Measurements from ENCODE around the gene MAPK7.

DNA sequence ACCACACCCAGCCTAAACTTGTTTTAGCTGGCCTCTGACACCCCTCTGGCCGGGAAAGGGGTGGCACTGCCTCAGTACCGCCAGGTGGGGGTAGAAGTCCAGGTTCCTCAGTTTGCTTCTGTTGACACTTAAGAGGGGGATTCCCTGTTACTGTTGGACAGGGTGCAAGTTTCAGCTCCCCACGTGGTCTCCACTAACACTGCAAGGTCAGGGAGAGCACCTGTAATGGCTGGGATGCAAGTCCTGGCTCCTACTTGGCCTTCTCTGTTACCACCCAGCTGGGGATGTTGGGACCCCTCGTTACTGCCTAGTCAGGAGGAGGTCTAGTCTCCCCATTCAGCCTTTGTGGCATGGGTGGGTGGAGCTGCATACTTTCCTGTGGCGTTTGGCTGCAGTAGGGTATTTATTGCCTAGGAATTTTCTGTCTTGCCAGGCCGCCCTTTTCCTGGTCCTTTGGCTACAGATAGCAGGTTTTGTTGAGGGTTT, 19.3 kb downstream of the MAPK7 start:
- no peak for TF ChIP-seq EZH2 (IDR thresholded peaks at IDR 0.05; ENCODE audit: borderline replicate concordance, low read length)
- TF ChIP-seq, protein P1, sequence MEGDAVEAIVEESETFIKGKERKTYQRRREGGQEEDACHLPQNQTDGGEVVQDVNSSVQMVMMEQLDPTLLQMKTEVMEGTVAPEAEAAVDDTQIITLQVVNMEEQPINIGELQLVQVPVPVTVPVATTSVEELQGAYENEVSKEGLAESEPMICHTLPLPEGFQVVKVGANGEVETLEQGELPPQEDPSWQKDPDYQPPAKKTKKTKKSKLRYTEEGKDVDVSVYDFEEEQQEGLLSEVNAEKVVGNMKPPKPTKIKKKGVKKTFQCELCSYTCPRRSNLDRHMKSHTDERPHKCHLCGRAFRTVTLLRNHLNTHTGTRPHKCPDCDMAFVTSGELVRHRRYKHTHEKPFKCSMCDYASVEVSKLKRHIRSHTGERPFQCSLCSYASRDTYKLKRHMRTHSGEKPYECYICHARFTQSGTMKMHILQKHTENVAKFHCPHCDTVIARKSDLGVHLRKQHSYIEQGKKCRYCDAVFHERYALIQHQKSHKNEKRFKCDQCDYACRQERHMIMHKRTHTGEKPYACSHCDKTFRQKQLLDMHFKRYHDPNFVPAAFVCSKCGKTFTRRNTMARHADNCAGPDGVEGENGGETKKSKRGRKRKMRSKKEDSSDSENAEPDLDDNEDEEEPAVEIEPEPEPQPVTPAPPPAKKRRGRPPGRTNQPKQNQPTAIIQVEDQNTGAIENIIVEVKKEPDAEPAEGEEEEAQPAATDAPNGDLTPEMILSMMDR (conservative IDR thresholded peaks at IDR 0.05 in 1 of 2, IDR thresholded peaks at IDR 0.05 in 1 of 2; ENCODE audit: extremely low read depth in 1 of 2, insufficient read depth in 1 of 2, low read depth in 1 of 2, low read length in 2 of 2): no peak
